RWPE2 (cell line): ENCODE results near the gene PPP1R13B.

Experiments used
- ATAC-seq: fragments of 200-7000 bp; cut with Tn5 transposase; 3 replicates; pipeline ENCODE4 v1.9.1; 2021; ENCODE audit warnings: low read depth
- DNase-seq: peaks from one replicate; pipeline ENCODE4 v3.0.0-alpha.2; 2020; ENCODE audit warnings: low spot score
- H3K27ac ChIP-seq: fragments of 450-650 bp; 2 replicates; pipeline ENCODE4 v1.5.1; 2017; ENCODE audit warnings: mild to moderate bottlenecking; ENCODE audit not compliant: poor library complexity, severe bottlenecking
- H3K27me3 ChIP-seq: fragments of 250-450 bp; sonication (Bioruptor Pico); 2 replicates; pipeline ENCODE4 v1.5.1; 2021; ENCODE audit warnings: mild to moderate bottlenecking, moderate library complexity; ENCODE audit not compliant: insufficient read depth, poor library complexity, severe bottlenecking
- H3K36me3 ChIP-seq: fragments of 250-450 bp; sonication (Bioruptor Pico); 2 replicates; pipeline ENCODE4 v1.5.1; 2020; ENCODE audit warnings: low read depth, mild to moderate bottlenecking, moderate library complexity
- H3K4me1 ChIP-seq: fragments of 250-450 bp; sonication (Bioruptor Pico); 2 replicates; pipeline ENCODE4 v1.5.1; 2021; ENCODE audit warnings: mild to moderate bottlenecking, moderate library complexity; ENCODE audit not compliant: insufficient read depth, poor library complexity, severe bottlenecking
- H3K4me3 ChIP-seq: fragments of 250-450 bp; sonication (Bioruptor Pico); 2 replicates; pipeline ENCODE4 v1.5.1; 2021; ENCODE audit warnings: mild to moderate bottlenecking, moderate library complexity; ENCODE audit not compliant: severe bottlenecking
- H3K9me3 ChIP-seq: fragments of 250-450 bp; sonication (Bioruptor Pico); 2 replicates; pipeline ENCODE4 v1.5.1; 2021; ENCODE audit warnings: mild to moderate bottlenecking, moderate library complexity; ENCODE audit not compliant: severe bottlenecking
- TF ChIP-seq, protein P1 (sequence below): fragments of 450-650 bp; IDR thresholded peaks from one replicate; pipeline ENCODE4 v1.5.1; 2017; ENCODE audit warnings: mild to moderate bottlenecking, moderate library complexity; ENCODE audit not compliant: poor library complexity, severe bottlenecking

The PPP1R13B gene

DNA sequence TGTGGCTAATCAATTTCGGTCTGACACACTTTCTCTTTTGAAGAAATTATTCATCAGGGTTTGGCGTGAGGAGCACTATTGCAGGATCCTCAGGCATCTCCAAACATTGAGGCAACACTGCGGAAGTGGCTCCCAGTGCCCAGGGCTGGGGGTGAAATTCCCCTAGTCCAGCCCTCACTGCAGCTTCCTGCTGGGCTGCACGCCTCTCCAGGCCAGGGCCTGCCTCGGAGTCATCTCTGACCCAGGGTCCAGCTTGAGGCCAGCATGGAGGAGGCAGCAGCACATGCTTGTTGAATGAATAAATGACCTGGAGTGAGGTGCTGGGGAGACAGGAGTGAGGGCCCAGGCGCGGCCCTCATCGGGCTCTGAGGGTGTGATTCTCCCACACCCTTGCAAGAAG, 44.9 kb upstream of the PPP1R13B start:
- no peaks in the 10 kb centered on the region for H3K9me3 ChIP-seq
- H3K4me3 ChIP-seq = no peak overlapping the region
- H3K27me3 ChIP-seq = no peaks in the 10 kb centered on the region
- DNase-seq = no peak
- peaks cover 14% of the 10 kb centered on the region for H3K4me1 ChIP-seq
- H3K27ac ChIP-seq = no peak overlapping the region
- H3K36me3 ChIP-seq = no peaks in the 10 kb centered on the region
- TF ChIP-seq, protein P1, sequence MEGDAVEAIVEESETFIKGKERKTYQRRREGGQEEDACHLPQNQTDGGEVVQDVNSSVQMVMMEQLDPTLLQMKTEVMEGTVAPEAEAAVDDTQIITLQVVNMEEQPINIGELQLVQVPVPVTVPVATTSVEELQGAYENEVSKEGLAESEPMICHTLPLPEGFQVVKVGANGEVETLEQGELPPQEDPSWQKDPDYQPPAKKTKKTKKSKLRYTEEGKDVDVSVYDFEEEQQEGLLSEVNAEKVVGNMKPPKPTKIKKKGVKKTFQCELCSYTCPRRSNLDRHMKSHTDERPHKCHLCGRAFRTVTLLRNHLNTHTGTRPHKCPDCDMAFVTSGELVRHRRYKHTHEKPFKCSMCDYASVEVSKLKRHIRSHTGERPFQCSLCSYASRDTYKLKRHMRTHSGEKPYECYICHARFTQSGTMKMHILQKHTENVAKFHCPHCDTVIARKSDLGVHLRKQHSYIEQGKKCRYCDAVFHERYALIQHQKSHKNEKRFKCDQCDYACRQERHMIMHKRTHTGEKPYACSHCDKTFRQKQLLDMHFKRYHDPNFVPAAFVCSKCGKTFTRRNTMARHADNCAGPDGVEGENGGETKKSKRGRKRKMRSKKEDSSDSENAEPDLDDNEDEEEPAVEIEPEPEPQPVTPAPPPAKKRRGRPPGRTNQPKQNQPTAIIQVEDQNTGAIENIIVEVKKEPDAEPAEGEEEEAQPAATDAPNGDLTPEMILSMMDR = no peak
- no peak for ATAC-seq

DNA sequence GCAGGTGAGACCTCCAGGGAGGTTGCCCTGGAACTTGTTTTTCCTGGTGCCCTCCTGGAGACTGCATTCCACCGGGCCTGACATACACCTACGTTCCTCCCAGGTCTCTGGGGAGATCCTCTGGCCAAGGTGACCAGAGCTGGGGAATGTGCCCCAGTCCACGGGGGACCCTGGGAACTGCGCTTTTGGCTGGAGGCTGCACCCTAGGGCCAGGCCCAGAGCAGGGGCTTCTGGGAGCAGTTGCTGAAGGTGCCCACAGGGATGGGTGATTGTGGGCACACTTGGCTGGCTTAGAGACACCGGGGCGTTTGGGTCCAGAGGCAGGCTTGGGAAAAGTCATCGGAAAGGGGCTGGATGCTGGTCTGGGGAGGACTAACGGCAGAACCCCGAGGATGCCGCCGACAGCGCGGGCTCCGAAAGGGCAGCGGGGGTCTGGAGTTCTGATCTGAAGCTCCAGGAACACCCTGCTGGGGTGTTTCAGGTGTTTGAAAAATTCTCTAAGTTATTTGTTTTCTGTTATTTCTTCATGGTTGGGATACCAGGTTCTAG, 44.4 kb upstream of the PPP1R13B start:
- H3K4me3 ChIP-seq = no peak overlapping the region

DNA sequence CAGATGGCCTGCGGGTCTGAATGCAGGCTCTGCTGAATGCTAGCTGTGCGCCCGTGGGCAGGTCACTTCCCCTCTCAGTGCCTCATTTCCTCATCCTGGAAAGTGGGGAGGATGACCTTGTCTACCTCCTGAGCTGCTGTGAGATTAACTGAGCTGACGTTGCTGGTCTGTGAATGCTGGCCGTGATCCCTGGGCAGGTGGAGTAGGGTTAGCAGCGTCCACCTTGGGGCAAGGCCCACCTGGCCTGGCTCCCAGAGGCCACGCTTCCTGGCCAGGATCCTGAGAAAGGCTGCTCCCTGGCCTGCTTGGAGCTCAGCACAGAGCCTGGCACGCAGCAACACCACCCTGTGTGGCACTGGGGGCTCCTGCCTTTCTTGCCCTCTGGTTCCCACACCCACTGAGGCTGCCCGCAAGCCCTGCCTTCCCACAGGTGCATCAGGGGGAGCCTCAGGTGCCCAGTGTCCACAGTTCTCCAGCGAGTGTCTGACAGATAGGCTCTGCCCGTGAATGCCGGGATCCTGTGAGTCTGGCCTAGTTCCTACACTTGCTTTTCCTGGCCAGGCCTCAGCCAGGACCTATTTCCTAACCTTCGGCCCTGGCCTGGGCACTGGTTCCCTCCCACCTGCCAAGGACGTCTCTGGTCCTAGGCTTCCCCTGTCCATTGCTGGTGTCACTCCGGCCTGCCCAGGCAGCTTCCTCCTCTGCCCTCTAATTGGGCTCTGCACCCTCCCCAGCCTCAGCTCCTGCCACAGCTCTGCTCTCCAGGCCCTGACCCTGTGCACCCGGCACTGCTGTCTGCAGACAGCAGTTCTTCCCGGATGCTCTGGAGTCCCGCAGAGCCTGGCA, 43.7 kb upstream of the PPP1R13B start:
- H3K27me3 ChIP-seq = no peaks in the 10 kb centered on the region
- ATAC-seq (no peak), DNase-seq (no peak)
- H3K36me3 ChIP-seq = no peaks in the 10 kb centered on the region
- H3K27ac ChIP-seq = no peak overlapping the region
- peaks cover 14% of the 10 kb centered on the region for H3K4me1 ChIP-seq
- H3K4me3 ChIP-seq = no peak overlapping the region
- TF ChIP-seq, protein P1 = no peak
- H3K9me3 ChIP-seq = no peaks in the 10 kb centered on the region

More for the DNA sequence above, 44.4 kb upstream of the PPP1R13B start:
- no peaks in the 10 kb centered on the region for H3K36me3 ChIP-seq
- TF ChIP-seq, protein P1 = no peak
- H3K27ac ChIP-seq = no peak overlapping the region
- DNase-seq (no peak), ATAC-seq (no peak)
- H3K27me3 ChIP-seq = no peaks in the 10 kb centered on the region
- no peaks in the 10 kb centered on the region for H3K9me3 ChIP-seq
- H3K4me1 ChIP-seq = peaks cover 14% of the 10 kb centered on the region

DNA sequence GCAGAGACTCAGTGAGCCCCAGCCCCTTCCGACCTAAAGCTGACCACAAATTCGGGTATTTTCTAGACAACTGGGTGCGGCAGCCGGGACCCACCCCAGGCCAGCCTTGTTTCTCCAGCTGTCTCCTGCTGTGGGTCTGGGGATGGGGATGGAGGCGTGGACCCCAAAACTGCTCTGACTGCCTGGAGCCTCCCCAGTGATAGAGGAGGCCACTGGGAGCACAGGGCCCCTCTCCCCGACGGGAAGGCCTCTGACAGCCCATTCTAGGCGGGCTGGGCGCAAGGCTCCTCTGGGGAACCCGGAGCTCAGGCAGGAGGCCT, 42.6 kb upstream of the PPP1R13B start:
- Histone ChIP-seq H3K4me1 (peaks cover 14% of the 10 kb centered on the region), H3K27me3 (no peaks in the 10 kb centered on the region), H3K4me3 (no peak overlapping the region), H3K36me3 (no peaks in the 10 kb centered on the region), H3K27ac (no peak overlapping the region), H3K9me3 (no peaks in the 10 kb centered on the region)
- TF ChIP-seq, protein P1 = no peak
- DNase-seq (no peak), ATAC-seq (no peak)
